Astrocyte (in vitro differentiated cells and primary cell): ENCODE data around the gene RAP1GAP.

Experiments
- CTCF ChIP-seq: IDR thresholded peaks from 2 replicates; pipeline ENCODE4 v1.5.1; 2011; ENCODE audit warnings: low read depth, mild to moderate bottlenecking, inconsistent platforms, low read length, moderate library complexity; ENCODE audit not compliant: insufficient read depth
- EZH2 ChIP-seq: IDR thresholded peaks from 2 replicates; pipeline ENCODE4 v1.6.1; 2012; ENCODE audit warnings: mild to moderate bottlenecking, low read length, inconsistent platforms; ENCODE audit not compliant: insufficient read depth

- TF ChIP-seq CTCF = no peak
- TF ChIP-seq EZH2 = no peak
Observed at GRCh38 chr1:21594501-21594900, 74.7 kb downstream of the RAP1GAP start.
